Gastrocnemius medialis (tissue), 4 donors: ENCODE measurements around the gene PACSIN2.

Source experiments
- POLR2A ChIP-seq, 2 donors: fragments of 450-650 bp; IDR thresholded peaks; one replicate each; pipeline ENCODE4 v1.6.1; 2017; ENCODE audit warnings: antibody characterized with exemption in 2 of 2, mild to moderate bottlenecking in 2 of 2, moderate library complexity in 2 of 2
- TF ChIP-seq, protein P1 (sequence below), 5 experiments: fragments of 450-650 bp in 3 of 5; fragments of 200-600 bp in 2 of 5; sonication (generic) in 2 of 5; IDR thresholded peaks in 4 of 5; conservative IDR thresholded peaks in 1 of 5; 1 replicate in 4 of 5; 2 replicates in 1 of 5; pipeline ENCODE4 v1.5.1; 2016 to 2019; ENCODE audit warnings: antibody characterized with exemption in 5 of 5, mild to moderate bottlenecking in 3 of 5, moderate library complexity in 3 of 5

- TF ChIP-seq, protein P1, sequence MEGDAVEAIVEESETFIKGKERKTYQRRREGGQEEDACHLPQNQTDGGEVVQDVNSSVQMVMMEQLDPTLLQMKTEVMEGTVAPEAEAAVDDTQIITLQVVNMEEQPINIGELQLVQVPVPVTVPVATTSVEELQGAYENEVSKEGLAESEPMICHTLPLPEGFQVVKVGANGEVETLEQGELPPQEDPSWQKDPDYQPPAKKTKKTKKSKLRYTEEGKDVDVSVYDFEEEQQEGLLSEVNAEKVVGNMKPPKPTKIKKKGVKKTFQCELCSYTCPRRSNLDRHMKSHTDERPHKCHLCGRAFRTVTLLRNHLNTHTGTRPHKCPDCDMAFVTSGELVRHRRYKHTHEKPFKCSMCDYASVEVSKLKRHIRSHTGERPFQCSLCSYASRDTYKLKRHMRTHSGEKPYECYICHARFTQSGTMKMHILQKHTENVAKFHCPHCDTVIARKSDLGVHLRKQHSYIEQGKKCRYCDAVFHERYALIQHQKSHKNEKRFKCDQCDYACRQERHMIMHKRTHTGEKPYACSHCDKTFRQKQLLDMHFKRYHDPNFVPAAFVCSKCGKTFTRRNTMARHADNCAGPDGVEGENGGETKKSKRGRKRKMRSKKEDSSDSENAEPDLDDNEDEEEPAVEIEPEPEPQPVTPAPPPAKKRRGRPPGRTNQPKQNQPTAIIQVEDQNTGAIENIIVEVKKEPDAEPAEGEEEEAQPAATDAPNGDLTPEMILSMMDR (IDR thresholded peaks at IDR 0.05 in 4 of 5, conservative IDR thresholded peaks at IDR 0.05 in 1 of 5), result no peak
- peak; percentile 4 to 21 for TF ChIP-seq POLR2A (IDR thresholded peaks at IDR 0.05)
Measured at GRCh38 chr22:42856179-42856864, 158.6 kb downstream of the PACSIN2 start.
